Liver (tissue), 3 donors: ENCODE measurements around the gene EVC2.

Experiments
- JUND ChIP-seq, 2 donors: IDR thresholded peaks; 2 replicates each; pipeline ENCODE4 v1.6.1; 2016; ENCODE audit warnings: antibody characterized with exemption in 2 of 2
- RAD21 ChIP-seq, 2 donors: IDR thresholded peaks; 2 replicates each; pipeline ENCODE4 v1.6.1; 2016; ENCODE audit warnings: antibody characterized with exemption in 2 of 2, mild to moderate bottlenecking in 2 of 2
- TF ChIP-seq, protein P1 (sequence below): fragments of 150-350 bp; IDR thresholded peaks from 2 replicates; pipeline ENCODE4 v1.5.1; 2017; ENCODE audit warnings: improper control_type of control experiment, low read depth, low read length; ENCODE audit not compliant: missing input control
- donor health status: healthy.
- donor health status: healthy.

GRCh38 chr4:5654791-5655190 lies 53.6 kb downstream of the EVC2 start:
- no peak for TF ChIP-seq JUND (IDR thresholded peaks at IDR 0.05)
- TF ChIP-seq, protein P1, sequence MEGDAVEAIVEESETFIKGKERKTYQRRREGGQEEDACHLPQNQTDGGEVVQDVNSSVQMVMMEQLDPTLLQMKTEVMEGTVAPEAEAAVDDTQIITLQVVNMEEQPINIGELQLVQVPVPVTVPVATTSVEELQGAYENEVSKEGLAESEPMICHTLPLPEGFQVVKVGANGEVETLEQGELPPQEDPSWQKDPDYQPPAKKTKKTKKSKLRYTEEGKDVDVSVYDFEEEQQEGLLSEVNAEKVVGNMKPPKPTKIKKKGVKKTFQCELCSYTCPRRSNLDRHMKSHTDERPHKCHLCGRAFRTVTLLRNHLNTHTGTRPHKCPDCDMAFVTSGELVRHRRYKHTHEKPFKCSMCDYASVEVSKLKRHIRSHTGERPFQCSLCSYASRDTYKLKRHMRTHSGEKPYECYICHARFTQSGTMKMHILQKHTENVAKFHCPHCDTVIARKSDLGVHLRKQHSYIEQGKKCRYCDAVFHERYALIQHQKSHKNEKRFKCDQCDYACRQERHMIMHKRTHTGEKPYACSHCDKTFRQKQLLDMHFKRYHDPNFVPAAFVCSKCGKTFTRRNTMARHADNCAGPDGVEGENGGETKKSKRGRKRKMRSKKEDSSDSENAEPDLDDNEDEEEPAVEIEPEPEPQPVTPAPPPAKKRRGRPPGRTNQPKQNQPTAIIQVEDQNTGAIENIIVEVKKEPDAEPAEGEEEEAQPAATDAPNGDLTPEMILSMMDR: no peak
- no peak for TF ChIP-seq RAD21 (IDR thresholded peaks at IDR 0.05)
